ENCODE measurements around the gene CHTF18. TPM values are rescaled to one million over a fixed set of nuclear protein-coding genes. Genes with fewer than 3 reads are reported as not detected.

Gene CHTF18
- total and polyA plus RNA-seq, 8 donors = 5.4 to 61.6 (median 8.0) TPM

GRCh38 chr16:802461-802860 lies 14.0 kb downstream of the CHTF18 start:
- ATAC-seq (no peak), FAIRE-seq (no peak), DNase-seq (no peak)
- Histone ChIP-seq H3K27me3 (peaks cover 0 to 13% (median 0%) of the 10 kb centered on the region in 4 donors), H3K9me3 (no peaks in the 10 kb centered on the region), H3K4me3 (no peak overlapping the region), H3K36me3 (no peaks in the 10 kb centered on the region), H3K27ac (no peak overlapping the region), H3K4me1 (no peaks in the 10 kb centered on the region)
- TF ChIP-seq, protein P1, sequence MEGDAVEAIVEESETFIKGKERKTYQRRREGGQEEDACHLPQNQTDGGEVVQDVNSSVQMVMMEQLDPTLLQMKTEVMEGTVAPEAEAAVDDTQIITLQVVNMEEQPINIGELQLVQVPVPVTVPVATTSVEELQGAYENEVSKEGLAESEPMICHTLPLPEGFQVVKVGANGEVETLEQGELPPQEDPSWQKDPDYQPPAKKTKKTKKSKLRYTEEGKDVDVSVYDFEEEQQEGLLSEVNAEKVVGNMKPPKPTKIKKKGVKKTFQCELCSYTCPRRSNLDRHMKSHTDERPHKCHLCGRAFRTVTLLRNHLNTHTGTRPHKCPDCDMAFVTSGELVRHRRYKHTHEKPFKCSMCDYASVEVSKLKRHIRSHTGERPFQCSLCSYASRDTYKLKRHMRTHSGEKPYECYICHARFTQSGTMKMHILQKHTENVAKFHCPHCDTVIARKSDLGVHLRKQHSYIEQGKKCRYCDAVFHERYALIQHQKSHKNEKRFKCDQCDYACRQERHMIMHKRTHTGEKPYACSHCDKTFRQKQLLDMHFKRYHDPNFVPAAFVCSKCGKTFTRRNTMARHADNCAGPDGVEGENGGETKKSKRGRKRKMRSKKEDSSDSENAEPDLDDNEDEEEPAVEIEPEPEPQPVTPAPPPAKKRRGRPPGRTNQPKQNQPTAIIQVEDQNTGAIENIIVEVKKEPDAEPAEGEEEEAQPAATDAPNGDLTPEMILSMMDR (IDR thresholded peaks at IDR 0.05) = no peak
- intact Hi-C loops (cut with DNase I) = no loop called here
- WGBS, 2 donors = 47 to 53% methylated on average over 7 of the region's 7 CpGs

DNA sequence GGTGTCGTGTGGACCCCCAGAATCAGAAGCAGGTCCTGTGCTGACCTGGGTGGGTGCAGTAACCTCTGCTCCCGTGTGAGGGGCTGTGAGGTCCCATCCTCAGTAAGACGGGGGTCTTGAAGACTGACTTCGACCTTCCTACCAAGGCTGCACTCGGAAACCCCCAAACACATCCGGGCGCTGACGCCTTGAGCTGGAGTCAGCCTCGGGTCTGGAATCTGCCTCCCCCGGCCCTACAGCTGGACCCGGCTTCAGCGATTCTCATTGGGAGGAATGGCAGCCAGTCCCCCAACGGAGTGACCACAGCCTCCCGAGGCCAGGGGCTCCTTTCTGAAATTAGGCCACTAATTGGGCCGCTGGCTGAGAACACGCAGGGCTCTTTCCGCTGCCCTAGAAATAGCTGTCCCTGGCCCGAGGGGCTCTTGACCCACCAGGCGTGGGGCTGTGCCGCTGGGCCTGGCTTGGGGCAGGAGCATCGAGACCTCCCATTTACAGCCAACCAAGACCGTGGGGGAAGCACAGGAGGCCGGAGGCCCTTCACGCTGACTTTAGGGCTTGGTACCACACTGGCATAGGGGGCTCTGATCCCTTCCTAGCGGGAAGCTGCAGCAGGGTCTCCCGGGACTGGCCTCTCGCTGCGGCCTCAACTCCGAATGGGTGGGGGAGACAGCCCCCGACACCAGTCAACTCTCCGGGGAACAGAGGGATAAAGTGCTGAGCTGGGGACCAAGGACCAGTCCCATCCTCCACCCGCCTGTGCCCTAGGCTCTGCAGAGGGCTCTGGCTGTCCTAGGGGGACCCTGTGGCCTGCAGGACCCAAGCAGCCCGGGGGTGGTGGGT lies 14.7 kb downstream of the CHTF18 start:
- Histone ChIP-seq H3K36me3 (no peaks in the 10 kb centered on the region), H3K27ac (no peak overlapping the region), H3K9me3 (no peaks in the 10 kb centered on the region), H3K4me1 (peaks cover 0 to 2% (median 0%) of the 10 kb centered on the region in 3 donors), H3K27me3 (peaks cover 0 to 13% (median 0%) of the 10 kb centered on the region in 4 donors), H3K4me3 (no peak overlapping the region)
- 57 to 74% methylated on average over 33 of the region's 33 CpGs for WGBS, 2 donors
- FAIRE-seq (no peak), ATAC-seq (no peak), DNase-seq (no peak)
- intact Hi-C loops (cut with DNase I) = no loop called here
- TF ChIP-seq, protein P1 (IDR thresholded peaks at IDR 0.05) = no peak

DNA sequence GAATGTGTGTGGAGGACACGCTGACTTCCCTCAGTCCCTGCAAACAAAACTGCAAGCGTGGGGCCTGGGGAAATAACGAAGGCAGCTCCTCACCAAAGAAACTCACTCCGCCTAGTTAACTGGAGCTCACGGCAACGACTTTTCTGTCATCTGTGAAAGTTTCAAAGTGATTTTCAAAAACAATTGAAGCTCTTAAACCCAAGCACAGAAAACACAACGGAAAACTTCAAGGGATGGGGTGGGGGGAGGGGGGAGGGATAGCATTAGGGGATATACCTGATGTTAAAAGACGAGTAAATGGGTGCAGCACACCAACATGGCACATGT lies 15.3 kb downstream of the CHTF18 start:
- intact Hi-C loops (cut with DNase I) = no loop called here
- Histone ChIP-seq H3K27ac (no peak overlapping the region), H3K4me1 (peaks cover 0 to 7% (median 0%) of the 10 kb centered on the region in 3 donors), H3K27me3 (peaks cover 0 to 13% (median 0%) of the 10 kb centered on the region in 4 donors), H3K9me3 (no peaks in the 10 kb centered on the region), H3K4me3 (no peak overlapping the region), H3K36me3 (no peaks in the 10 kb centered on the region)
- ATAC-seq = no peak
- no peak for FAIRE-seq
- WGBS, 2 donors = 36 to 40% methylated on average over 8 of the region's 8 CpGs
- DNase-seq = no peak
- TF ChIP-seq, protein P1 (IDR thresholded peaks at IDR 0.05) = no peak

- H3K36me3 ChIP-seq = no peaks in the 10 kb centered on the region
- 29 to 47% methylated on average over 33 of the region's 33 CpGs for WGBS, 2 donors
- H3K27ac ChIP-seq = no peak overlapping the region
- intact Hi-C loops (cut with DNase I) = no loop called here
- no peak for FAIRE-seq
- no peak for ATAC-seq
- peaks cover 0 to 7% (median 0%) of the 10 kb centered on the region in 3 donors for H3K4me1 ChIP-seq
- no peak overlapping the region for H3K4me3 ChIP-seq
- DNase-seq = no peak
- H3K9me3 ChIP-seq = no peaks in the 10 kb centered on the region
- H3K27me3 ChIP-seq = peaks cover 0 to 13% (median 0%) of the 10 kb centered on the region in 4 donors
- TF ChIP-seq, protein P1 (IDR thresholded peaks at IDR 0.05) = no peak
Measured at GRCh38 chr16:804193-805048, 16.0 kb downstream of the CHTF18 start.
